HG02642 (cell line): ENCODE measurements around the gene STRAP.

ENCODE experiments used
- ATAC-seq: cut with Tn5 transposase; IDR thresholded peaks from one replicate; pipeline ENCODE4 v1.9.1; 2021; ENCODE audit warnings: mild to moderate bottlenecking; ENCODE audit not compliant: unreplicated experiment, poor library complexity

STRAP gene, protein sequence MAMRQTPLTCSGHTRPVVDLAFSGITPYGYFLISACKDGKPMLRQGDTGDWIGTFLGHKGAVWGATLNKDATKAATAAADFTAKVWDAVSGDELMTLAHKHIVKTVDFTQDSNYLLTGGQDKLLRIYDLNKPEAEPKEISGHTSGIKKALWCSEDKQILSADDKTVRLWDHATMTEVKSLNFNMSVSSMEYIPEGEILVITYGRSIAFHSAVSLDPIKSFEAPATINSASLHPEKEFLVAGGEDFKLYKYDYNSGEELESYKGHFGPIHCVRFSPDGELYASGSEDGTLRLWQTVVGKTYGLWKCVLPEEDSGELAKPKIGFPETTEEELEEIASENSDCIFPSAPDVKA

DNA sequence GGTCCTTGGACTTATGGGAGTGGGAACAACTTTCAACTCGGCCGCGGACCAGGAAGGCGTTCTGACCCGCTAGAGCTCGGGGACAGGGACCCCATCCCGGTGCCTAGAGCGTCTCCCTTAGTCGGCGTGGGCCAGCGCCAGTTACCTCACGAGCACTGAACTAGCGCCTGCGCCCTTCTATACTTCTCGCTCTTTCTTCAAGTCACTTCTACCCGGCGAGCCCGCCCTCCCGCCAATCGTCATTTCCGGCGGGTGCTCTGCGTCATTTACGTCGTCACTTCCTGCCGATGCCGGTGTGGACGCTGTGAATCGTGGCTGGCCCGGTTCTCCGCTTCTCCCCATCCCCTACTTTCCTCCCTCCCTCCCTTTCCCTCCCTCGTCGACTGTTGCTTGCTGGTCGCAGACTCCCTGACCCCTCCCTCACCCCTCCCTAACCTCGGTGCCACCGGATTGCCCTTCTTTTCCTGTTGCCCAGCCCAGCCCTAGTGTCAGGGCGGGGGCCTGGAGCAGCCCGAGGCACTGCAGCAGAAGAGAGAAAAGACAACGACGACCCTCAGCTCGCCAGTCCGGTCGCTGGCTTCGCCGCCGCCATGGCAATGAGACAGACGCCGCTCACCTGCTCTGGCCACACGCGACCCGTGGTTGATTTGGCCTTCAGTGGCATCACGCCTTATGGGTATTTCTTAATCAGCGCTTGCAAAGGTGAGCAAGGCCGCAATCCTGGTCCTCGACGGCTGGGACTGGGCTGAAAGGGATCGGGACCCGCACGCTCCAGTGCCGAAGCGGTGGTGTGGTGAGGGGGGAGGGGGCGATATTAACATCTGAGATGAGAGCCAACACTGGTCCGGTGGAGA lies at the start of gene STRAP:
TSS of gene STRAP (plus strand) at position 270 of the 854 bp plus-strand sequence. CDS start at position 591, 321 bp downstream.
- peak; percentile 98 for ATAC-seq

DNA sequence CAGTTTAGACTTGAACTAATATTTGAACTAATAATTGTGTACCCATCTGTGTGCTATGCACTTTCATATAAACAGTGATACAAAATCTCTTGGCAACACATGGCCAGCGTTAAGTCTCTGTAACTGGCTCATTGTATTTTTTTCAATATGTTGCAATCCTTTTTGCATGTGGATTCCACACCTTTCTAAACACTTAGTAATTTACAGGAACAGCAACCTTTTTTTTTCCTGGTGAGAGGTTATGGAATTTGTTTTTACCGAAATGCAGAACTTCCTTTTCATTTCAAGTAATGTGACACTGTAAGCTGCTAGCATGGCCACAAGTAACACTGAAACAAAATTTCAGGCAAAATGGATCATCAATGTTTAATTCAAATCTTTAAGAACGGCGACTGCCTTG lies 47.6 kb upstream of the STRAP start:
- ATAC-seq: no peak

GRCh38 chr12:15837141-15837790 lies 44.9 kb upstream of the STRAP start:
- ATAC-seq: no peak

- no peak for ATAC-seq
These were observed 43.1 kb upstream of the STRAP start for GRCh38 chr12:15839041-15839440.

DNA sequence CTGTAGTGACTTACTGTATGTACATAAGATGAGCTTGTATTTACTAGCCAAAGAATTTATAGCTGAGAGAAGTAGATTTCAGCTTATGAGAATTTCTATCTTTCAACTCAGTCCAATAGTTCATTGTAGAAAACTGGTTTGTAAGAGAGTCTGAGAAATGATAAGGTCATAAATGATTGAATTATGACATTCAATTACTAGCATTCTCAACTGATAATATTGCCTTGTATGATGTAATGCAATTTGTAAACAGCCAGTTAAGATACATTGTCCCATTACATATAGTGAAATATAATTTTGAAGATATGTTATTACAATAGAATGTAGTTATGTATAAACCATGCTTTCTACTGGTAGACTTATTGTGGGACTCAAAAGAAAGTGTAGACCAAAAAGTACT lies 42.5 kb upstream of the STRAP start:
- ATAC-seq: no peak

- ATAC-seq: no peak
These were observed 40.1 kb upstream of the STRAP start for GRCh38 chr12:15842108-15842507.

DNA sequence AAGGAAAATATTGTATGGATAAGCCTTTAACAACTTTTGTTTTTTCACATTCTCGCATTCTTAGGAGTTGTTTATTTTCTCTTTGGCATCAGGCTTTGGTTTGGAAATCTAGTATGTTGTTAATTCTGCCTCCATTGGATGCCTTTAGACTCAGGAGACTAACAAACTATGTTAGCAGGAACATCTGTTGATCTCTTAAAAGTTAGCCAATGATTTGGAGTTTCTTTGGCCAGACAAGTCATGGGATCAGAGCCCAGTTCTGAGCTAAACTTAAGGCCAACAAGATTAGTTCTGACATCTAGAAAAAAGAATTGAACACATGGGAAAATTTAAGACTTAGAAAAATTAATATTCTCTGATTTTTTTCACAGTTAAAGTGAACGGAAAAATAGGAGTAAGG lies 35.3 kb upstream of the STRAP start:
- ATAC-seq: no peak

GRCh38 chr12:15848606-15849005 lies 33.6 kb upstream of the STRAP start:
- no peak for ATAC-seq

DNA sequence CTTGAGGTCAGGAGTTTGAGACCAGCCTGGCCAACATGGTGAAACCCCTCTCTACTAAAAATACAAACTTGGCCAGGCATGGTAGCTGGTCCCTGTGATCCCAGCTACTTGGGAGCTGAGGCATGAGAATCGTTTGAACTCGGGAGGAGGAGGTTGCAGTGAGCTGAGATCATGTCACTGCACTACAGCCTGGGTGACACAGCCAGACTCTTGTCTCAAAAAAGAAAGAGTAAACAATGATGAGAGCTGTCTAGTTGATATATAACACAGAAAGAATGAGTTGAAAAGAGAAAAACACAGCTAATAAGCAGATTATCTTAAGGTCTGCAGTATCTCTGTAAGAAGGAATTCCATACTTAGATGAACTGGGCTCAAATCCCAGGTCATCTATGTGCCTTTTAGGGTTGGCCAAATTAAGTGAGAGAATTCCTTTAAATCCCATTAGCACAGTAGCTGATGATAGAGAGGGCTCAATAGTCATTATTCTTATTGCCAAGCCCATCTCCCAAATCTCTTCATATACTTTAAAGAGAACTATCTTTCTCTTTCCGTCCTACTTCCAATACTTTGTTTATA lies 31.1 kb upstream of the STRAP start:
- ATAC-seq: no peak

DNA sequence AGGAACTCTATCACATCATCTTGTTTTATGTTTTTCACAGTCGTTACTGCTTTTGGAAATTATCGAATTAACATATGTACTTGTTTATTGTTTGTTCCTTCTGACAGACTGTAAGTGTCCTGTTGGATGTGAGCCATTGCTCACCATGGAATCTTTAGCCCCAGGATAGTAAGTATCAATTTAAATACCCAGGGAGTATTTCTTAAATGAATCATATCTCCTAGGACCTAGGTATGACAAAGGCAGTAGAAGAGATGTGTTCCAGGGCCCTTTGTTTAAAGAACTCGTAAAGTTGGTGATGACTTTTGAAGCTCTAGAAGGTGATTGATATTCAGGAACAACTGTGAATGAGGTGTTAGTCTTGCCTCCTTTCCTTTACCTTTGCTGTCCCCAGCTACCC lies 30.3 kb upstream of the STRAP start:
- ATAC-seq: no peak

GRCh38 chr12:15852383-15852782 lies 29.8 kb upstream of the STRAP start:
- ATAC-seq: no peak

- no peak for ATAC-seq
These were observed 28.3 kb upstream of the STRAP start for GRCh38 chr12:15853877-15854276.

DNA sequence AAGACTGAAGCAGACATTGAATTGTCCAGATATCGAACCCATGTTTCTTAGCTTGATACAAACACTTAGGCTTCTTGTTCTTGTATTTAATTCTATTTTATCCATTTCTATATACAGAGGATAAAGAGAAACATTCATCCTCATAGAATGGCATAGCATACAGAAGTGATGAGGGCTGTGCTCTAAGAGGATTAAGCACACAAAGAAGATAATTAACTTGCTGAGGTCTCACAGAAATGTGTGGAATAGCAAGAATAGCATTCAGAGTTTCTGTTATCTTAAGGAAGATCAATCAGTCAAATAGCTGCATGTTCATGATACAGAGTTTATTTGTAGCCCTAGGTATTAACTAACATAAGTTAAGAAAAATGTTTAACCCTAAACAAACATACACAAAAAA lies 27.3 kb upstream of the STRAP start:
- ATAC-seq: no peak

GRCh38 chr12:15855646-15856045 lies 26.5 kb upstream of the STRAP start:
- ATAC-seq: no peak

- ATAC-seq: no peak
These were observed 25.8 kb upstream of the STRAP start for GRCh38 chr12:15856097-15856982.

- ATAC-seq: no peak
These were observed 23.8 kb upstream of the STRAP start for GRCh38 chr12:15858353-15858752.

DNA sequence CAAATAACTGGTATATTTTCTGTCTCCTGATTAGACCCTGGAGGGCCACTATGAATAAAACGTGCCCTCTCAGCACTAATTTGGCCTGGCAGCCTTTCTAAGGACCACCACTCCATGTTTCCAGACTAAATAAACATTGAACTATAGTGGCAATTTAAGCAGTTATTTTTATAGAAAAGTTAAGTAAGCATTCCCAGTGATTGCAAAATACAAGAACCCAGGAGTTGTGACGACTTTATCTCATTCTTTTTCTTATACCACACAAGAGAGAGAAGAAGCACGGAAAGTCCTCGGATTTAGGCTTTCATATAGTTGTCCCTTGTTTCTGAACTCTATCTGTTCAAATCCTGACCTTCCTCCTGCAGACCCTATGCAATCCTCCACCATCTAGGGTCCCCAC lies 23.1 kb upstream of the STRAP start:
- no peak for ATAC-seq

GRCh38 chr12:15861404-15861803 lies 20.8 kb upstream of the STRAP start:
- no peak for ATAC-seq

- no peak for ATAC-seq
These were observed 19.3 kb upstream of the STRAP start for GRCh38 chr12:15862840-15863239.

DNA sequence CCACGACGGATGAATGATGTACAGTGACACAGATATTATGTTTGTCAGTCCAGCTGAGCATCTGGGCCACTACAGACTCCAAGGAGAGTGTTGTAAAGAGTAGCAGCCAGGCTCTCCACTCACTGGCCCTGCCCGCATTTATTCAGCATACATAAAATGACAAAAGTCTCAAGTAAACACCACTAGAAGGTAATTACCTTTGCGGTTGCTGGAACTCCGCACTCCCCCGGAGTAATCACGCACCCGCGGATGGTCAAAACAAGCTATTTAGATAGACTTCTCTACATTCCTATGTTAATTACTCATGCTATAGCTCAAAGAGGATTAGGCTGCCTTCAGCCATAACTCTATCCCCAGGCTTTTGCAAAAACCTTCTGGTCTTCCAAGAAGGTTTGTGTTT lies 18.8 kb upstream of the STRAP start:
- no peak for ATAC-seq
